ENCODE results near the gene SMG1. TPM values are rescaled to one million over a fixed set of nuclear protein-coding genes. Genes with fewer than 3 reads are reported as not detected.
"Not testable (repeated sequence)": the region's sequence is repeated elsewhere in the genome, so short reads cannot be mapped to it uniquely, and the experiment has no call there.

SMG1 gene
- total and polyA plus RNA-seq, 2 of the 13 experiments (the other 11 are each of a cell fraction or from before 2014, with no cell fraction given) = 48.7 to 53.7 TPM

GRCh38 chr16:18928073-18928472 is 1.9 kb upstream of the SMG1 start (continued):
- TF ChIP-seq PATZ1 (CRISPR knock-in tag; IDR thresholded peaks at IDR 0.05) = 0 out of 2 replicates have a peak, but pooled peaks have one; percentile 8
- TF ChIP-seq ZNF609 (CRISPR knock-in tag; IDR thresholded peaks at IDR 0.05; ENCODE audit: borderline replicate concordance) = 0 out of 2 replicates have a peak, but pooled peaks have one; percentile 18
- TF ChIP-seq HNF4G (IDR thresholded peaks at IDR 0.05; ENCODE audit: borderline replicate concordance, low read depth, low read length) = peak; percentile 17; the same call in 1 of the 2 replicates
- TF ChIP-seq HNF4G (CRISPR knock-in tag; IDR thresholded peaks at IDR 0.05; ENCODE audit: borderline replicate concordance, low read depth) = not testable (repeated sequence)
- 0 out of 2 replicates have a peak, but pooled peaks have one; percentile 25 for TF ChIP-seq ZMYM3 (CRISPR knock-in tag; IDR thresholded peaks at IDR 0.05)
- peak; percentile 23; the same call in 1 of the 2 replicates for TF ChIP-seq THRA (CRISPR knock-in tag; IDR thresholded peaks at IDR 0.05; ENCODE audit: borderline replicate concordance)
- TF ChIP-seq KDM2A (CRISPR knock-in tag; IDR thresholded peaks at IDR 0.05; ENCODE audit: borderline replicate concordance, low read depth) = 0 out of 2 replicates have a peak, but pooled peaks have one; percentile 16
